Upper lobe of left lung (tissue), 6 donors: ENCODE results near the gene FIBP. TPM values are rescaled to one million over a fixed set of nuclear protein-coding genes. Genes with fewer than 3 reads are reported as not detected.

Experiments used
- ATAC-seq, 2 donors: fragments of 200-7000 bp; cut with Tn5 transposase; one replicate each; pipeline ENCODE4 v1.9.1; 2022; ENCODE audit warnings: mild to moderate bottlenecking in 2 of 2, moderate library complexity in 2 of 2; ENCODE audit not compliant: low FRiP score in 2 of 2
- DNase-seq, 2 donors: peaks; one replicate each; pipeline ENCODE4 v3.0.0-alpha.2; 2019 to 2020
- H3K27ac ChIP-seq, 4 donors: fragments of 200-600 bp; sonication (generic); one replicate each; pipeline ENCODE4 v1.5.1; 2016 to 2019
- H3K27me3 ChIP-seq, 4 donors: fragments of 200-600 bp; sonication (generic); one replicate each; pipeline ENCODE4 v1.5.1; 2017 to 2019
- H3K36me3 ChIP-seq, 4 donors: fragments of 200-600 bp; sonication (generic); one replicate each; pipeline ENCODE4 v1.5.1; 2016 to 2019
- H3K4me1 ChIP-seq, 4 donors: fragments of 200-600 bp; sonication (generic); one replicate each; pipeline ENCODE4 v1.5.1; 2018 to 2019
- H3K4me3 ChIP-seq, 4 donors: fragments of 200-600 bp; sonication (generic); one replicate each; pipeline ENCODE4 v1.5.1; 2017 to 2019; ENCODE audit warnings: mild to moderate bottlenecking in 2 of 4, moderate library complexity in 1 of 4
- H3K9me3 ChIP-seq, 4 donors: fragments of 200-600 bp; sonication (generic); one replicate each; pipeline ENCODE4 v1.5.1; 2018 to 2019
- EP300 ChIP-seq, 4 donors: sonication (generic); formaldehyde crosslinking; IDR thresholded peaks; one replicate each; pipeline ENCODE4 v1.5.1; 2017; ENCODE audit warnings: antibody characterized with exemption in 4 of 4, control low read depth in 2 of 4
- POLR2A ChIP-seq, 4 donors: fragments of 450-650 bp; IDR thresholded peaks; one replicate each; pipeline ENCODE4 v1.5.1; 2016 to 2017; ENCODE audit warnings: antibody characterized with exemption in 4 of 4, mild to moderate bottlenecking in 2 of 4
- POLR2AphosphoS5 ChIP-seq, 2 donors: sonication (generic); formaldehyde crosslinking; IDR thresholded peaks; one replicate each; pipeline ENCODE4 v1.5.1; 2017; ENCODE audit warnings: antibody characterized with exemption in 2 of 2
- WGBS, 2 donors: methylation state at CpG; one replicate each; pipeline ENCODE4 v1.1.5; 2017 to 2018; 5-methylcytosine and 5-hydroxymethylcytosine counted together
- total RNA-seq, 6 donors: library from RNA; depleted of rRNA in 4 of 6; stranded (reverse); fragments of >200 nt in 4 of 6; gene quantifications; one replicate each; pipeline versions ENCODE4 v1.1.0 to v1.2.1, GENCODE V29; 2016 to 2021
- TF ChIP-seq, protein P1 (sequence below), 6 experiments: fragments of 450-650 bp in 4 of 6; fragments of 200-600 bp in 2 of 6; sonication (generic) in 2 of 6; IDR thresholded peaks; one replicate each; pipeline ENCODE4 v1.5.1; 2016 to 2019; ENCODE audit warnings: antibody characterized with exemption in 6 of 6
- donor health status: DM: no; HTN: no; CAD: no; lungs with moderate emphysema.
- donor health status: DM: no; HTN: yes; CAD: no; lungs with severe emphysema.

Gene FIBP
- total RNA-seq, 6 donors from 2014 or later = 46.8 to 77.7 (median 57.0) TPM

DNA sequence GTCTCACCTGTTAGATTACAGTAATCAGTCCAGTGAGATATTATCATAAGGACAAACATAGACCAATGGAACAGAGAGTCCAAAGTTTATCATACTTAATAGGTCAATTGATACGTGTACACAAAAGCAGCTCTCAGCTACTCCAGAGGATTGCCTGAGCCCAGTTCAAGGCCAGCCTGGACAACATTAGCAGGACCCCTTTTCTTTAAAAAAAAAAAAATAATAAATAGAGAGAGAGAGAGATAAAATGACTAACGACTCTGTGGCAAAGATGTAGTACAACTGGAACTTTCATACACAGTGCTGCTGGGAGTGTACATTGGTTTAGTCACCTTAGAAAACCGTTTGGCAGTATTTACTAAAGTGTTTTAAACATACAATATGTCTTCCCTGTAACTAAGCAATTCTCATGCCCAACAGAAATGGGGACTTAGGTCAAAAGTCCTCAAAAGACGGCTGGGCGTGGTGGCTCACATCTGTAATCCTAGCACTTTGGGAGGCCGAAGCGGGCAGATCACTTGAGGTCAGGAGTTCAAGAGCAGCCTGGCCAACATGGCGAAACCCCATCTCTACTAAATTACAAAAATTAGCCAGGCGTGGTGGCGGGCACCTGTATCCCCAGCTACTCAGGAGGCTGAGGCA is 43.9 kb downstream of the FIBP start:
- H3K27ac ChIP-seq = no peak overlapping the region
- DNase-seq = no peak

DNA sequence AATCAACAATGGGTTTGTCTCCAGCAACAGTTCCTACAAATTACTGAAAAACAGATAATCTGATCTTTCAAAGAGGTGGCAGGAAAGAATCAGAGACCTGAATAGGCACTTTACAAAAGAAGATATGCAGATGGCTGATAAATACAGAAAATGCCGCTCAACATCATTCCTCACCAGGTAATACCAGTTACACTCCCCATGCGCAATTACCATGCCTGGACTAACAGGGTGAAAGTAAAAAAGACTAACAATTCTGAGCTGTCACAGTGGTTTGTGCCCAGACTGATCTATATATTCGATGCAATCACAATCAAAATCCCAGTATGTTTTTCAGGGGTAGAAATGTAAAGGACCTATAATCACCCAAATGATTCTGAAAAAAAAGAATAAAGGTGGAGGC is 44.5 kb downstream of the FIBP start:
- no peak overlapping the region for H3K27ac ChIP-seq
- DNase-seq (no peak), ATAC-seq (no peak)
- no peaks in the 10 kb centered on the region for H3K9me3 ChIP-seq
- H3K4me1 ChIP-seq = no peaks in the 10 kb centered on the region
- WGBS, 2 donors = 93 to 96% methylated on average over 3 of the region's 3 CpGs
- H3K36me3 ChIP-seq = no peaks in the 10 kb centered on the region
- TF ChIP-seq, protein P1, sequence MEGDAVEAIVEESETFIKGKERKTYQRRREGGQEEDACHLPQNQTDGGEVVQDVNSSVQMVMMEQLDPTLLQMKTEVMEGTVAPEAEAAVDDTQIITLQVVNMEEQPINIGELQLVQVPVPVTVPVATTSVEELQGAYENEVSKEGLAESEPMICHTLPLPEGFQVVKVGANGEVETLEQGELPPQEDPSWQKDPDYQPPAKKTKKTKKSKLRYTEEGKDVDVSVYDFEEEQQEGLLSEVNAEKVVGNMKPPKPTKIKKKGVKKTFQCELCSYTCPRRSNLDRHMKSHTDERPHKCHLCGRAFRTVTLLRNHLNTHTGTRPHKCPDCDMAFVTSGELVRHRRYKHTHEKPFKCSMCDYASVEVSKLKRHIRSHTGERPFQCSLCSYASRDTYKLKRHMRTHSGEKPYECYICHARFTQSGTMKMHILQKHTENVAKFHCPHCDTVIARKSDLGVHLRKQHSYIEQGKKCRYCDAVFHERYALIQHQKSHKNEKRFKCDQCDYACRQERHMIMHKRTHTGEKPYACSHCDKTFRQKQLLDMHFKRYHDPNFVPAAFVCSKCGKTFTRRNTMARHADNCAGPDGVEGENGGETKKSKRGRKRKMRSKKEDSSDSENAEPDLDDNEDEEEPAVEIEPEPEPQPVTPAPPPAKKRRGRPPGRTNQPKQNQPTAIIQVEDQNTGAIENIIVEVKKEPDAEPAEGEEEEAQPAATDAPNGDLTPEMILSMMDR (IDR thresholded peaks at IDR 0.05) = no peak
- TF ChIP-seq POLR2AphosphoS5 (IDR thresholded peaks at IDR 0.05) (no peak), POLR2A (IDR thresholded peaks at IDR 0.05) (no peak)
- no peaks in the 10 kb centered on the region for H3K27me3 ChIP-seq
- no peak overlapping the region for H3K4me3 ChIP-seq

More for the DNA sequence above, 43.9 kb downstream of the FIBP start:
- 76 to 89% methylated on average over 7 to 10 of the region's 10 CpGs for WGBS, 2 donors
- H3K9me3 ChIP-seq = no peaks in the 10 kb centered on the region
- H3K4me3 ChIP-seq = no peak overlapping the region
- TF ChIP-seq EP300 (IDR thresholded peaks at IDR 0.05) = no peak
- TF ChIP-seq, protein P1 (IDR thresholded peaks at IDR 0.05) = no peak
- no peak for TF ChIP-seq POLR2A (IDR thresholded peaks at IDR 0.05)
- no peak for TF ChIP-seq POLR2AphosphoS5 (IDR thresholded peaks at IDR 0.05)
- H3K27me3 ChIP-seq = no peaks in the 10 kb centered on the region
- H3K36me3 ChIP-seq = no peaks in the 10 kb centered on the region
- no peaks in the 10 kb centered on the region for H3K4me1 ChIP-seq
- no peak for ATAC-seq

DNA sequence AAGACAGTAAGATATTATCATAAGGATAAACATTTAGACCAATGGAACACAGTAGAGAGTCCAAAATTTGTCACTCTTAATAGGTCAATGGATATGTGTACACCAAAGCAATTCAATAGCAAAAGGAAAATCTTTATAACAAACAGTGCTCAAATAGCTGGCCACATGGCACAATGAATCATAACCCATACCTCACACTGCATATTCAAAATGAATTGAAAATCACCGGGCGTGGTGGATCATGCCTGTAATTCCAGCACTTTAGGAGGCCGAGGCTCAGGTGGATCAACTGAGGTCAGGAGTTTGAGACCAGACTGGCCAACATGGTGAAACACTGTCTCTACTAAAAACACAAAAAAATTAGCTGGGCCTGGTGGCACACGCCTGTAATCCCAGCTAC is 46.1 kb downstream of the FIBP start:
- Histone ChIP-seq H3K27ac (no peak overlapping the region), H3K4me3 (no peak overlapping the region), H3K27me3 (no peaks in the 10 kb centered on the region), H3K36me3 (no peaks in the 10 kb centered on the region), H3K9me3 (no peaks in the 10 kb centered on the region), H3K4me1 (no peaks in the 10 kb centered on the region)
- WGBS, 2 donors = 94 to 97% methylated on average over 4 of the region's 4 CpGs
- DNase-seq (no peak), ATAC-seq (no peak)
- TF ChIP-seq, protein P1 (IDR thresholded peaks at IDR 0.05) = no peak
- no peak for TF ChIP-seq POLR2AphosphoS5 (IDR thresholded peaks at IDR 0.05)
- no peak for TF ChIP-seq EP300 (IDR thresholded peaks at IDR 0.05)
- TF ChIP-seq POLR2A (IDR thresholded peaks at IDR 0.05) = no peak

DNA sequence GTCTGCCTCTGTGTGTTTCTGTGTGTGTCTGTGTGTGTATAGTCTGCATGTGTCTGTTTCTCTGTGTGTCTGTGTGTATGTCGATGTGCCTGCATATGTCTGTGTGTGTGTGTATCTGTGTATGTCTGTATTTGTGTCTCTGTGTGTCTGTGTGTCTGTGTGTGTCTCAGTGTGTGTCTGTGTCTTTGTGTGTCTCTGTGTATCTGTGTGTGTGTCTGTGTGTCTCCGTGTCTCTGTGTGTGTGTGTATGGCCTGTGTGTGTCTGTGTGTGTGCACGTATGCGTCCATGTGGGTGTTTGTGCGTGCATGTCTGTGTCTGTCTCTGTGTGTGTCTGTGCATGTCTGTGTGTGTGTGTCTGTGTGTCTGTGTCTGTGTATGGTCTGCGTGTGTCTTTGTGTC is 54.1 kb downstream of the FIBP start:
- ATAC-seq = peak in 1 of 2 donors; percentile 29
- H3K4me3 ChIP-seq = peak overlapping the region; percentile 16 to 64 (median 58)

More for the DNA sequence above, 54.1 kb downstream of the FIBP start:
- Histone ChIP-seq H3K27me3 (no peaks in the 10 kb centered on the region), H3K9me3 (no peaks in the 10 kb centered on the region), H3K27ac (peak overlapping the region in 1 of 4 donors; percentile 70), H3K4me1 (peaks cover 8 to 18% (median 16%) of the 10 kb centered on the region in 4 donors), H3K36me3 (no peaks in the 10 kb centered on the region)
- DNase-seq = no peak
- TF ChIP-seq POLR2A (IDR thresholded peaks at IDR 0.05) (no peak), POLR2AphosphoS5 (IDR thresholded peaks at IDR 0.05) (no peak), EP300 (IDR thresholded peaks at IDR 0.05) (no peak)
- TF ChIP-seq, protein P1 (IDR thresholded peaks at IDR 0.05) = no peak
- 22 to 62% methylated on average over 3 to 6 of the region's 6 CpGs for WGBS, 2 donors

Other genes starting within 250 kb of the FIBP start
- 10 to 100 TPM; 42.9 to 86.8 (median 58.7) TPM for gene RELA, start 225.6 kb downstream of the FIBP start, total RNA-seq
- gene KAT5, start 176.2 kb downstream of the FIBP start, total RNA-seq = 100 to 1,000 TPM in 1 of 6 donors, 10 to 100 TPM in 5; 44.0 to 102 (median 88.4) TPM
- gene RNASEH2C, start 167.7 kb downstream of the FIBP start, total RNA-seq = 10 to 100 TPM; 35.0 to 81.7 (median 49.1) TPM
- 10 to 100 TPM; 24.8 to 66.0 (median 46.8) TPM for gene AP5B1, start 107.5 kb downstream of the FIBP start, total RNA-seq
- 1 to 10 TPM in 2 of 6 donors, under 1 TPM in 4; under 0.01 to 2.2 (median 0.77) TPM for gene OVOL1, start 101.4 kb downstream of the FIBP start, total RNA-seq
- gene SNX32, start 54.5 kb downstream of the FIBP start, total RNA-seq = under 1 TPM in 2 of 6 donors, not detected in 4; 0.37 to 0.69 TPM
- gene CFL1, start 30.3 kb downstream of the FIBP start, total RNA-seq = 100 to 1,000 TPM; 358 to 813 (median 768) TPM
- 100 to 1,000 TPM in 1 of 6 donors, 10 to 100 TPM in 5; 41.5 to 182 (median 53.3) TPM for gene MUS81, start 28.0 kb downstream of the FIBP start, total RNA-seq
- gene EFEMP2, start 15.7 kb downstream of the FIBP start, total RNA-seq = 10 to 100 TPM; 28.8 to 79.6 (median 65.3) TPM
- 10 to 100 TPM in 3 of 6 donors, 1 to 10 TPM in 3; 2.1 to 20.7 (median 11.4) TPM for gene CTSW, start 8.6 kb downstream of the FIBP start, total RNA-seq
- 10 to 100 TPM; 19.9 to 69.7 (median 37.2) TPM for gene CCDC85B, start 2.2 kb upstream of the FIBP start, total RNA-seq
- gene FOSL1, start 11.9 kb upstream of the FIBP start, total RNA-seq = 10 to 100 TPM in 3 of 6 donors, 1 to 10 TPM in 3; 1.8 to 16.9 (median 8.2) TPM
- gene C11orf68, start 30.6 kb upstream of the FIBP start, total RNA-seq = 10 to 100 TPM; 11.5 to 42.4 (median 24.3) TPM
- gene DRAP1, start 31.0 kb upstream of the FIBP start, total RNA-seq = 100 to 1,000 TPM in 1 of 6 donors, 10 to 100 TPM in 5; 60.3 to 111 (median 80.0) TPM
- under 1 TPM in 2 of 6 donors, not detected in 4; 0.17 to 0.92 TPM for gene TSGA10IP, start 57.0 kb upstream of the FIBP start, total RNA-seq
- gene SART1, start 73.3 kb upstream of the FIBP start, total RNA-seq = 100 to 1,000 TPM in 2 of 6 donors, 10 to 100 TPM in 4; 44.4 to 201 (median 71.4) TPM
- gene EIF1AD, start 113.7 kb upstream of the FIBP start, total RNA-seq = 10 to 100 TPM; 22.8 to 37.4 (median 30.1) TPM
- gene BANF1, start 114.0 kb upstream of the FIBP start, total RNA-seq = 100 to 1,000 TPM in 2 of 6 donors, 10 to 100 TPM in 4; 32.5 to 201 (median 53.8) TPM
- 10 to 100 TPM; 12.6 to 68.1 (median 30.5) TPM for gene CST6, start 123.5 kb upstream of the FIBP start, total RNA-seq
- 1 to 10 TPM in 4 of 6 donors, under 1 TPM in 1, not detected in 1; 0.79 to 6.1 (median 3.0) TPM for gene CATSPER1, start 138.0 kb upstream of the FIBP start, total RNA-seq
- 1 to 10 TPM in 1 of 6 donors, not detected in 5; 2.4 TPM for gene GAL3ST3, start 160.7 kb upstream of the FIBP start, total RNA-seq
- gene SF3B2, start 163.9 kb upstream of the FIBP start, total RNA-seq = 100 to 1,000 TPM; 142 to 193 (median 173) TPM
- 100 to 1,000 TPM in 1 of 6 donors, 10 to 100 TPM in 5; 39.8 to 123 (median 51.1) TPM for gene PACS1, start 181.8 kb upstream of the FIBP start, total RNA-seq